Astrocyte of the spinal cord (primary cell): ENCODE measurements around the gene RXYLT1.
A peak's percentile ranks its signal among the peaks of the same experiment; 100 is the strongest.

Experiments
- DNase-seq: peaks from one replicate; pipeline ENCODE4 v3.0.0; 2011; ENCODE audit warnings: low read depth, low spot score
- H3K4me3 ChIP-seq: 2 replicates; pipeline ENCODE4 v1.5.1; 2011; ENCODE audit warnings: low read depth, mild to moderate bottlenecking, low read length, moderate library complexity
- in situ Hi-C: cut with HindIII; loops from 2 replicates; pipeline ENCODE4 v1.10.0; 2017; ENCODE audit warnings: low sequenced_read_pairs
- TF ChIP-seq, protein P1 (sequence below): IDR thresholded peaks from 2 replicates; pipeline ENCODE4 v1.5.1; 2012; ENCODE audit warnings: low read depth, mild to moderate bottlenecking, low read length, inconsistent platforms

RXYLT1 gene

DNA sequence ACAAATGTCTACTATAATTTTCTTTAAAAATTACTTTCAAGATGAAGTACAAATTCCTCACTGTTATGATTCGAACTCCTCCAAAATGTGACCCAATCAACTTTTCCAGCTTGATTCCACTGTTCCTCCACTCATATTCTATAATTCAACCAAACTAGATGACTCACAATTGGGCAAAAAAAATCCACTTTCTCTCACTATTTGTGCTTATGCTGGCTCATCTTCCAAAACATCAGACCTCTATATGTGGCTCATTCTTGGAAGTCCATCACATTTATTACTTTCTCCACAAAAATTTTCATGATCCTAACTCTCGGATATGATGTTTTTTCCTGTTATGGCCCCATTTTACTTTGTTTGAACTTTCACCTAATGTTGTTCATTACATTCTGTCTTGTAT lies 26.9 kb upstream of the RXYLT1 start:
- TF ChIP-seq, protein P1, sequence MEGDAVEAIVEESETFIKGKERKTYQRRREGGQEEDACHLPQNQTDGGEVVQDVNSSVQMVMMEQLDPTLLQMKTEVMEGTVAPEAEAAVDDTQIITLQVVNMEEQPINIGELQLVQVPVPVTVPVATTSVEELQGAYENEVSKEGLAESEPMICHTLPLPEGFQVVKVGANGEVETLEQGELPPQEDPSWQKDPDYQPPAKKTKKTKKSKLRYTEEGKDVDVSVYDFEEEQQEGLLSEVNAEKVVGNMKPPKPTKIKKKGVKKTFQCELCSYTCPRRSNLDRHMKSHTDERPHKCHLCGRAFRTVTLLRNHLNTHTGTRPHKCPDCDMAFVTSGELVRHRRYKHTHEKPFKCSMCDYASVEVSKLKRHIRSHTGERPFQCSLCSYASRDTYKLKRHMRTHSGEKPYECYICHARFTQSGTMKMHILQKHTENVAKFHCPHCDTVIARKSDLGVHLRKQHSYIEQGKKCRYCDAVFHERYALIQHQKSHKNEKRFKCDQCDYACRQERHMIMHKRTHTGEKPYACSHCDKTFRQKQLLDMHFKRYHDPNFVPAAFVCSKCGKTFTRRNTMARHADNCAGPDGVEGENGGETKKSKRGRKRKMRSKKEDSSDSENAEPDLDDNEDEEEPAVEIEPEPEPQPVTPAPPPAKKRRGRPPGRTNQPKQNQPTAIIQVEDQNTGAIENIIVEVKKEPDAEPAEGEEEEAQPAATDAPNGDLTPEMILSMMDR = no peak
- in situ Hi-C loops = no loop called here
- DNase-seq = no peak

DNA sequence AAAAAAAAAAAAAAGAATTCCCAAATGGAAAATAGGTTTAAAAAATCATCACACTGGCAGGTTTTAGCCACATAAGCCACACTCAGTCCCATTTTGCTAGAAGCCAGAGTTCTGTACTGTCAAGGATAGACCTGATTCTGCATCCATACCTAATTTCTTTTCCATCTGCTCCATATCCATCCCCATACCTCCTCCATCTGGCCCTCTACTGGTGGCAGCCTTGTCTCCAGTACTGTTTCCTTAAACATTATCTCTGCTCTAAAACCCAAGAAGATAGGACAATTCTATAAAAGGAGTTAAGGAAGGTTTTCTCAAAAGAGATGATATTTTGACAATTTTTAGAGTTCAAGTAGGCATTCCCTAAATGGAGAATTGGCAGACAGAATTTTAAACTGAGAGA lies 26.0 kb upstream of the RXYLT1 start:
- H3K4me3 ChIP-seq = no peak overlapping the region
- in situ Hi-C loops = no loop called here
- TF ChIP-seq, protein P1 = peak; percentile 38
- DNase-seq = no peak

More for the DNA sequence above, 26.9 kb upstream of the RXYLT1 start:
- H3K4me3 ChIP-seq = no peak overlapping the region

DNA sequence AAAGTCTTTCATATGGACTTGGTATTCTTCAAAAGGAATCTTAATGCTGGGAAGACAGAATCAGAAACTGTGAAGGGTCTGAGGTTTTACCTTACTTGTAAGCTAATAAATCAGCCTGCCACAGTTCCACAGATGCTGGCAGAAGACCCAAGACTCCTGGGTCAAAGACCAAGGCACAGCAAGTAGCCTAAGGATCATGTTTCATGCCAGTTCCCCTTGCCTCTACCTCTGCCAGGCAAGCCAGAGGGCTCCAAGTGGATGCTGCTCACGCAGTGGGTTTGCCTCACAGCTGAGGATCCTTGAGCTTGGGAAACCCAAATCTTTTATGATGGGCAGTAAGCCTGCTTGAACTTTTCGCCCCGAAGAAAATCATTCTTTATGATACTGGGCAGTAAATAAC lies 15.2 kb upstream of the RXYLT1 start:
- in situ Hi-C loops = no loop called here
- DNase-seq = no peak
- TF ChIP-seq, protein P1 = no peak
- H3K4me3 ChIP-seq = no peak overlapping the region

DNA sequence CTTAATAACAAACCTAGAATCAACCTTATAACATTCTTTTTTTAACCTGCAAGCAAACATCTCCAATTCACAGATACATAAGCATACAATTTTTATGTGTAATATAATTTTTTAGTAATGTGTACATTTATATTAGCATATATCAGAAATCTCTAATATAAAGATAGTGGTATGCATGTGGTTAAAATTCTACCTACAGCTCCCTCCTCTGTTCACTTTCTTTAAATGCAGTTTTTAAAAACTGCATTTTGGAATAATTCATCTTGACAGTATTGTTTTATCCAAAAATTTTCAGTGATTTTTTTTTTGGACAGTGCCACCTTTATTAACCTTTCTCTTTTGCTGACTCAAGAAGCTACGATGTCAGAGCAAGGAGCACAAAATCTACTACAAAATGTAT lies 13.2 kb upstream of the RXYLT1 start:
- H3K4me3 ChIP-seq = no peak overlapping the region
- in situ Hi-C loops = no loop called here
- no peak for DNase-seq
- TF ChIP-seq, protein P1 = peak; percentile 29

DNA sequence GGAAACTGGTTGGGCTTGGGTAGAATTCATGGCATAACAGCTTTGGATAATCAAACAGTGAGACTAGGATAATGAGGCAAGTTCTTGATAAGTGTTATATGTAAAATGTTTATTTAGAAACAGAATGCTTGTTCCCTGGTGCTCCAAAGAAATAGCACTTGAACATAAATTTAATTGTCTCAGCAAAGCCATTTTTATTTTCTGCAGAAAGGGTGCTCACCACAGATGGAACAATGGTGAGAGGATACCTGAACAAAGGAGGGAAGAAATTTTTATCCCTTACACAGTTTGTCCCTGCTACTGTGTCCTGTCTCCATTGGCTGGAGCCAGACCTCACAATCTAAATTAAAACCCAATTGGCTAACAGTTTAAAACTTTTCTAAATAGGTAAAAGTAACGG lies 9.3 kb upstream of the RXYLT1 start:
- in situ Hi-C loops = no loop called here
- H3K4me3 ChIP-seq = no peak overlapping the region
- DNase-seq = no peak
- TF ChIP-seq, protein P1 = no peak

DNA sequence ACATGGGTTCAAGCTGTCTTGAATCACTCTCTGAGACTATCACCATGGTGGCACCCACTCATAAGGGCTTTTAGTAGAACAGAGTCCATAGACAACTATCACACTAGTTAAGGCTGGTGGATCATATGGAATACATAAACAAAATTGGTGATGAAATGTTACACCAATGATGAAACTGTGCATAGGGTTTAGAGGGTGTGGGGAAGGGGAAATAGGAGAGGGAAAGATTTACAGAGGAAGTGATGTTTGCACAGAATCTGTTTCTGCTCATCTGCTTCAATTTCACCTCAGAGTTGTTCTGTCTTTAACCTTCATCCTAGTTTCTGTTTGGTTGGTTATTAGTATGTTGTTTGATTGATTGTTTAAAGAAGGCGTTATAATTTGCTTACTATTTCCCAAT lies 2.4 kb upstream of the RXYLT1 start:
- TF ChIP-seq, protein P1 = no peak
- DNase-seq = no peak

DNA sequence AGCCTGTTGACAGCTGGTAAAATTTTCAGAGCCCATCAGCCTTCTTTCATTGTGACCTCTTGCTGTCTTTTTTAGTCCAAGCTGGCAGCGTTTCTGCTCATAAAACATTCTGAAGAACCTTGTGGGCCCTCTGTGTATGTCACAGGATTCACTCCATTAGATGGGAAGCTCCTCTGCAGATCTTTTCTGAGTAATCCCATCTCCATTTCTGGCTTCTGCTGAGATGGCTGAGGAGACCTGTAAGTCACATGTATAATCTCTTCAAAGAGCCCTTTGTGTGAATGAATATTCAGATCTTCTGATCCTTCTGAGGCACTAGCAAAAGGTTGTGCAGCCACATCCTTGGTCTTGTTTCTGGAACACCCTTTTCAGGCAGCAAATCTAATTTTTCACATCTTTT lies 2.8 kb downstream of the RXYLT1 start:
- in situ Hi-C loops = no loop called here
- no peak overlapping the region for H3K4me3 ChIP-seq
- TF ChIP-seq, protein P1 = no peak
- DNase-seq = no peak

More for the DNA sequence above, 2.4 kb upstream of the RXYLT1 start:
- no peak overlapping the region for H3K4me3 ChIP-seq
- in situ Hi-C loops = no loop called here
